NCI-H345 (cell line): ENCODE data around the gene SUPT5H.

Experiments
- DNase-seq: peaks from one replicate; lab custom pipeline; 2025; lab: John Stamatoyannopoulos, UW

SUPT5H gene

GRCh38 chr19:39497701-39497995 is 52.3 kb downstream of the SUPT5H start:
- no peak for DNase-seq

- peak; percentile 97 for DNase-seq
Measured at GRCh38 chr19:39497996-39498797, 52.8 kb downstream of the SUPT5H start.

- DNase-seq, result peak; percentile 90
Measured at GRCh38 chr19:39498798-39499642, 53.6 kb downstream of the SUPT5H start, which contains the start of gene DLL3. Gene DLL3 (plus strand): TSS chr19:39498947. CDS start chr19:39498975, 28 bp downstream.

- no peak for DNase-seq
Measured at GRCh38 chr19:39499932-39500331, 54.5 kb downstream of the SUPT5H start.

DNA sequence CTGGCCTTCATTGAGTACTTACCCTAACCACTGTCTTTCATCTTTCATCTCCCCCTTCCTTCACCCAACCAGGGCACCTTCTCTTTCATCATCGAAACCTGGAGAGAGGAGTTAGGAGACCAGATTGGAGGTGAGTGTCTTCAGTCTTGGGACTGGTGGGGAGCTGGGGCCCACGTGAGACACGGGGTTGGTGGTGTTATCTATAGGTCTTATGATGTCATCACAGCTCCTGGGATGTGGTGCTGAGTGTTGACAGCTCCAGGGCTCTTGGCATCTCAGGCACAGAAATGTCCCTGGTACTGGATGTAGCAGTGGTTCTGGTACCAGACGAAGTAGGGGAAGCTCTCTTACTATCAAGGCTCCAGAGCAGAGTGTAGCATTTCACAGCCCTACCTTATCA is 55.2 kb downstream of the SUPT5H start:
- DNase-seq, result no peak

GRCh38 chr19:39501340-39501739 is 56.0 kb downstream of the SUPT5H start:
- no peak for DNase-seq

- no peak for DNase-seq
Measured at GRCh38 chr19:39502640-39503417, 57.4 kb downstream of the SUPT5H start.

- no peak for DNase-seq
Measured at GRCh38 chr19:39506598-39506943, 61.2 kb downstream of the SUPT5H start.

DNA sequence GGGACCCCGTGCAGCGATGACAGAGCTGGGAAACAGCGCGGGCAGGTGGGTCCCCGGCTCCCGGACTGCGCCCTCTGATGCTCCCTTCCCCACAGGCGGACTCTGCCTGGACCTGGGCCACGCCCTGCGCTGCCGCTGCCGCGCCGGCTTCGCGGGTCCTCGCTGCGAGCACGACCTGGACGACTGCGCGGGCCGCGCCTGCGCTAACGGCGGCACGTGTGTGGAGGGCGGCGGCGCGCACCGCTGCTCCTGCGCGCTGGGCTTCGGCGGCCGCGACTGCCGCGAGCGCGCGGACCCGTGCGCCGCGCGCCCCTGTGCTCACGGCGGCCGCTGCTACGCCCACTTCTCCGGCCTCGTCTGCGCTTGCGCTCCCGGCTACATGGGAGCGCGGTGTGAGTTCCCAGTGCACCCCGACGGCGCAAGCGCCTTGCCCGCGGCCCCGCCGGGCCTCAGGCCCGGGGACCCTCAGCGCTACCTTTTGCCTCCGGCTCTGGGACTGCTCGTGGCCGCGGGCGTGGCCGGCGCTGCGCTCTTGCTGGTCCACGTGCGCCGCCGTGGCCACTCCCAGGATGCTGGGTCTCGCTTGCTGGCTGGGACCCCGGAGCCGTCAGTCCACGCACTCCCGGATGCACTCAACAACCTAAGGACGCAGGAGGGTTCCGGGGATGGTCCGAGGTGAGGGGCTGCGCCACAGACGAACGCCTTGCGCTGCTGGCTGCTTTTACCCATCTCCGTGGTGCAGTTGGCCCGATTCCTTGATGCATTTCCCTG is 61.7 kb downstream of the SUPT5H start:
- peak; percentile 80 for DNase-seq

DNA sequence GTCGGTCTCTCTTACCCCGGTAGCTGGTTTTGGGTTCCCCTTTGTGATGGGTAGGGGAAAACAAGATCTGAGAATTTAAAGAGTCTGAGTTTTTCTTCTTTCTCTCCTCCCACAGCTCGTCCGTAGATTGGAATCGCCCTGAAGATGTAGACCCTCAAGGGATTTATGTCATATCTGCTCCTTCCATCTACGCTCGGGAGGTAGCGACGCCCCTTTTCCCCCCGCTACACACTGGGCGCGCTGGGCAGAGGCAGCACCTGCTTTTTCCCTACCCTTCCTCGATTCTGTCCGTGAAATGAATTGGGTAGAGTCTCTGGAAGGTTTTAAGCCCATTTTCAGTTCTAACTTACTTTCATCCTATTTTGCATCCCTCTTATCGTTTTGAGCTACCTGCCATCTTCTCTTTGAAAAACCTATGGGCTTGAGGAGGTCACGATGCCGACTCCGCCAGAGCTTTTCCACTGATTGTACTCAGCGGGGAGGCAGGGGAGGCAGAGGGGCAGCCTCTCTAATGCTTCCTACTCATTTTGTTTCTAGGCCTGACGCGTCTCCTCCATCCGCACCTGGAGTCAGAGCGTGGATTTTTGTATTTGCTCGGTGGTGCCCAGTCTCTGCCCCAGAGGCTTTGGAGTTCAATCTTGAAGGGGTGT is 62.5 kb downstream of the SUPT5H start:
- no peak for DNase-seq

- no peak for DNase-seq
Measured at GRCh38 chr19:39508629-39509028, 63.2 kb downstream of the SUPT5H start.

GRCh38 chr19:39509233-39509632 is 63.9 kb downstream of the SUPT5H start:
- no peak for DNase-seq

- no peak for DNase-seq
Measured at GRCh38 chr19:39512988-39513387, 67.6 kb downstream of the SUPT5H start.

DNA sequence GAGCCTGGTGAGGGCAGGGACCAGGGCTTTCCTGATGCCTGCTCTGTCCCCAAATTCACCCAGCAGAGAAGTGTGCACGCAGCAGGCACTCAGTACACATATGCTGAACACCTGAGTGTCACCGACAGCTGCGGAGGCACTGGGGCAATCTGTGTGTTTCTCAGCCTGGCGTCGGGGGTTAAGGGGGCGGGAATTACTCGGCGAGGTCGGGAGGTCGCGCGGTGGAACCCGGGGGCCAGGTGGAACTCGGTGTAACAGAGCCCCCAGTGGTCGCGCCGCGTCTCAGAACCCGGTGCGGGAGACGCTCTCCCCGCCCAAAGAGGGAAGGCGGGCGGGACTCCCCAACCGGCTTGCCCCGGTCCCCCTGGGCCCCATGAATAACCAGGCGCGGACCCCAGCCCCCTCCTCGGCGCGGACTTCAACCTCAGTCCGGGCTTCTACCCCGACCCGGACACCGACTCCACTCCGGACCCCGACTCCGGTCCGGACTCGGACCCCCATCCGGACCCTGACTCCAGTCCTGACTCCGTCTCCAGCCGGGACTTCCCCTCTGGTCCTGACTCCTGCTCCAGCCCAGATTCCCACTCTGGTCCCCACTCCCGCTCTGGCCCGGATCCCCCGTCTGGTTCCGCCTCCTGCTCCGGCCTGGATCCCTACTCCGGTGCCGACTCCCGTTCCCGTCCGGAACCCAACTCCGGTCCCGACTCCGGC is 69.6 kb downstream of the SUPT5H start, which contains the start of gene SELENOV:
SELENOV (plus strand) TSS at position 300 of the 711 bp plus-strand sequence; CDS start at position 374, 74 bp downstream.
- DNase-seq, result peak; percentile 51

GRCh38 chr19:39515551-39516191 is 70.3 kb downstream of the SUPT5H start:
- no peak for DNase-seq

DNA sequence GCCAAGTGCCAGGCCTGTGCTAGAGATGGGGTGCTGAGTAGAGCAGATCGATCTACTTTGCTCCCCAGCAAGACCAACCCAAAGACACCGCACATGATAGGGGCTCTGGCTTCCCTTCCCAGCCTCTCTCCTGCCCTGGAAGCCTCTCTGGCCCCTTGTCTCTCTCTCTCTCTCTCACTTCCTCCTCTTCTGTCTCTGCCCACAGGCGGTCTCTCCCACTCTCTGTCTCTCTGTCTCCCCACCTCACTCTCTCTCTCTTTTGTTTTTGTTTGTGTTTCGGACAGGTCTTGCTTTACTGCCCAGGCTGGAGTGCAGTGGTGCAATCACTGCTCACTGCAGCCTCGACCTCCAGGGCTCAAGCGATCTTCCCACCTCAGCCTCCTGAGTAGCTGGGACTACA is 70.9 kb downstream of the SUPT5H start:
- no peak for DNase-seq

- DNase-seq, result no peak
Measured at GRCh38 chr19:39517432-39517831, 72.0 kb downstream of the SUPT5H start.

- DNase-seq, result no peak
Measured at GRCh38 chr19:39518458-39518857, 73.1 kb downstream of the SUPT5H start.

GRCh38 chr19:39518975-39519374 is 73.6 kb downstream of the SUPT5H start:
- no peak for DNase-seq
